ENCODE results near the gene DUXA. TPM values are rescaled to one million over a fixed set of nuclear protein-coding genes. Genes with fewer than 3 reads are reported as not detected.

Gene DUXA
- total and polyA plus RNA-seq, 5 donors: not detected

DNA sequence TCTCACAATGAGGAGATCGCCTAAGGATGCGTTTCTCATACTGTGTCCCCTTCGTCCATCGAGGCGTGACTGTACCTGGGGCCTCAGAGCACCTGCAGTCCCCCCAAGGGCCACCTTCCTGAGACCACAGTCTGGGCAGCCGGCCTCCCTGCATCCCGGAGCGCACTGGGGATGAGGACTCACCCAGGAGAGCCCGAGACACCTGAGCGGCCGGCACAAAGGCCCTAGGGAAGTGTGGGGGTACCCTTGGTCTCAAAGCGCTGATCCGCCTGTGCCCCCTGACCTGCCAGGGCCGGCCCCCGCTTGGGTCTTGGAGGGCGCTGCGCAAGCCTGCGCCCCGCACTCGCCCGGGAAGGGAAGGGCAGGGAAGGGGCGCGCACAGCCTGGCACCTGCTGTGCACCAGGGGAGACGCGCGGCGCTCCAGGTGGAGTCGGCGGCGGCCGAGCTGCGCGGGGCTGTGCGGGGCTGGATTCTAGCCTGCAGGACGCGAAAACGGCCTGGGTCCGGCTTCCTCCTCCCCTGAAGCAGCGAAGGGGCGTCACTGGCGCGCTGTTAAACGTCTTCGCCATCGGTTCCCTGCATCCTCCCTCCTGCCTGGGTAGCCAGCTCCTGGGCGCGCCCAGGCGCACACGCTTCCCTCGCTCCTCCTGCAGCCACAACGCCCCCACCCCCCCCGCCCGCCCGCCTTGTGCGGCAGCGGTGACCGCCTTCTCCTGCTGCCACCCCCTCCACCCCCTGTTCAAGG, 61.1 kb downstream of the DUXA start:
- DNase-seq (no peak), ATAC-seq (peak in 1 of 2 donors; percentile 14)
- intact Hi-C loops (cut with DNase I): no loop called here
- Histone ChIP-seq H3K4me3 (ENCODE audit: low read length) (no peak overlapping the region), H3K9me3 (ENCODE audit: control insufficient read depth, low read length) (peaks cover 2% of the 10 kb centered on the region), H3K27ac (ENCODE audit: low read length) (no peak overlapping the region), H3K27me3 (ENCODE audit: control insufficient read depth, insufficient read depth) (no peaks in the 10 kb centered on the region), H3K4me1 (ENCODE audit: control insufficient read depth, insufficient read depth, low read length) (no peaks in the 10 kb centered on the region)
- 7% methylated on average over 57 of the region's 57 CpGs for WGBS

Other genes starting within 250 kb of the DUXA start
- not detected for gene USP29, start 47.5 kb downstream of the DUXA start, total RNA-seq
- gene USP29, start 47.5 kb downstream of the DUXA start, polyA plus RNA-seq: not detected
- not detected for gene ZIM3, start 22.3 kb downstream of the DUXA start, total RNA-seq
- gene ZIM3, start 22.3 kb downstream of the DUXA start, polyA plus RNA-seq: not detected
- gene ZNF264, start 24.0 kb upstream of the DUXA start, total RNA-seq: 10 to 100 TPM; 16.9 to 26.8 (median 18.7) TPM
- gene ZNF264, start 24.0 kb upstream of the DUXA start, polyA plus RNA-seq: 4.4 TPM
- 1 to 10 TPM; 1.5 to 2.0 (median 1.6) TPM for gene AURKC, start 63.5 kb upstream of the DUXA start, total RNA-seq
- 1.2 TPM for gene AURKC, start 63.5 kb upstream of the DUXA start, polyA plus RNA-seq
- gene ZNF805, start 73.1 kb upstream of the DUXA start, total RNA-seq: 10 to 100 TPM in 2 of 4 donors, 1 to 10 TPM in 2; 9.3 to 14.6 (median 10.0) TPM
- 1.3 TPM for gene ZNF805, start 73.1 kb upstream of the DUXA start, polyA plus RNA-seq
- 10 to 100 TPM; 30.6 to 46.5 (median 36.1) TPM for gene ZNF460, start 113.0 kb upstream of the DUXA start, total RNA-seq
- gene ZNF460, start 113.0 kb upstream of the DUXA start, polyA plus RNA-seq: 3.5 TPM
- 1 to 10 TPM; 5.8 to 7.6 (median 6.6) TPM for gene ZNF543, start 153.0 kb upstream of the DUXA start, total RNA-seq
- 2.1 TPM for gene ZNF543, start 153.0 kb upstream of the DUXA start, polyA plus RNA-seq
- 10 to 100 TPM in 3 of 4 donors, 1 to 10 TPM in 1; 8.5 to 12.6 (median 11.2) TPM for gene ZNF304, start 183.8 kb upstream of the DUXA start, total RNA-seq
- 3.9 TPM for gene ZNF304, start 183.8 kb upstream of the DUXA start, polyA plus RNA-seq
- 10 to 100 TPM; 10.8 to 14.5 (median 11.7) TPM for gene TRAPPC2B, start 196.1 kb upstream of the DUXA start, total RNA-seq
- gene TRAPPC2B, start 196.1 kb upstream of the DUXA start, polyA plus RNA-seq: 38.6 TPM
- gene ZNF547, start 196.1 kb upstream of the DUXA start, total RNA-seq: 1 to 10 TPM; 3.0 to 5.6 (median 4.6) TPM
- 2.7 TPM for gene ZNF547, start 196.1 kb upstream of the DUXA start, polyA plus RNA-seq
- gene ZNF548, start 222.4 kb upstream of the DUXA start, total RNA-seq: 10 to 100 TPM; 13.4 to 20.1 (median 16.8) TPM
- 10.7 TPM for gene ZNF548, start 222.4 kb upstream of the DUXA start, polyA plus RNA-seq
- 10 to 100 TPM in 3 of 4 donors, 1 to 10 TPM in 1; 8.7 to 12.1 (median 10.8) TPM for gene ZNF17, start 243.7 kb upstream of the DUXA start, total RNA-seq
- 3.6 TPM for gene ZNF17, start 243.7 kb upstream of the DUXA start, polyA plus RNA-seq

All from right cardiac atrium (tissue), 5 donors.